SK-N-MC (cell line): ENCODE data around the gene TRAPPC6A.

Experiments used
- DNase-seq: peaks from one replicate; pipeline ENCODE4 v3.0.0-alpha.2; 2011; ENCODE audit warnings: low read depth, low spot score
- H3K27ac ChIP-seq: fragments of 200-600 bp; sonication (generic); 2 replicates; pipeline ENCODE4 v1.5.1; 2016; ENCODE audit warnings: mixed run types
- H3K36me3 ChIP-seq: fragments of 200-600 bp; sonication (generic); 2 replicates; pipeline ENCODE4 v1.6.1; 2017; ENCODE audit warnings: antibody characterized with exemption, low read length, mixed read lengths; ENCODE audit not compliant: insufficient read depth
- H3K4me3 ChIP-seq: fragments of 200-600 bp; sonication (generic); 2 replicates; pipeline ENCODE4 v1.5.1; 2016
- H3K9ac ChIP-seq: fragments of 200-600 bp; sonication (generic); 2 replicates; pipeline ENCODE4 v1.8.0; 2017; ENCODE audit warnings: mixed run types, mixed read lengths; ENCODE audit not compliant: insufficient read length
- H3K9me3 ChIP-seq: fragments of 200-600 bp; sonication (generic); 2 replicates; pipeline ENCODE4 v1.6.1; 2017; ENCODE audit warnings: low read depth, mild to moderate bottlenecking, antibody characterized with exemption, low read length, moderate library complexity, mixed read lengths
- EZH2 ChIP-seq: fragments of 200-600 bp; sonication (generic); IDR thresholded peaks from one replicate; pipeline ENCODE4 v1.6.1; 2017; ENCODE audit warnings: antibody characterized with exemption
- FOXP2 ChIP-seq: optimal IDR thresholded peaks from 2 replicates; pipeline ENCODE3; 2011; ENCODE audit warnings: mild to moderate bottlenecking, moderate library complexity; ENCODE audit not compliant: insufficient read depth; ENCODE audit errors: extremely low read length, control extremely low read depth
- POLR2AphosphoS5 ChIP-seq: IDR thresholded peaks from 2 replicates; pipeline ENCODE4 v1.6.1; 2012; ENCODE audit warnings: mild to moderate bottlenecking, low read depth, low read length, borderline replicate concordance

The TRAPPC6A gene

DNA sequence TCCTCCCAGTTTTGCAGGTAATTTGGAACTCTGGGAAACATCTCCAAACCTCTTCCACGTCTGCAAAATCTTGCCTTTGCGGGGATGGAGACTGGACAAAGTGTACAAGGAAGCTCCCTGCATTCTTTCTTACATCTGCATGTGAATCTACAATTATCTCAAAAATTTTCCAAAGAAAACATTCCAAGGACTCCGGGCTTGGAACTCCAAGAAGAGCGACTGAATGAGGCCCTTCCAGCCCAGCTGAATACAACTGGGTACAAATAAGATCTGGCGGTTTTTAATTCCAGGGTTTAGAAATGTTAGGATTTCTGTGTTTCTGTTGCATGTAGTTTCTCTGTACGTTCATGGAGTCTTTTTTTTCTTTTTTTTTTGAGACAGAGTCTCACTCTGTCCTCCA is 38.6 kb upstream of the TRAPPC6A start:
- H3K27ac ChIP-seq: no peak overlapping the region
- no peak for DNase-seq
- no peaks in the 10 kb centered on the region for H3K9me3 ChIP-seq
- H3K4me3 ChIP-seq: no peak overlapping the region
- no peak overlapping the region for H3K9ac ChIP-seq
- TF ChIP-seq POLR2AphosphoS5 (no peak), FOXP2 (no peak), EZH2 (no peak)
- no peaks in the 10 kb centered on the region for H3K36me3 ChIP-seq

DNA sequence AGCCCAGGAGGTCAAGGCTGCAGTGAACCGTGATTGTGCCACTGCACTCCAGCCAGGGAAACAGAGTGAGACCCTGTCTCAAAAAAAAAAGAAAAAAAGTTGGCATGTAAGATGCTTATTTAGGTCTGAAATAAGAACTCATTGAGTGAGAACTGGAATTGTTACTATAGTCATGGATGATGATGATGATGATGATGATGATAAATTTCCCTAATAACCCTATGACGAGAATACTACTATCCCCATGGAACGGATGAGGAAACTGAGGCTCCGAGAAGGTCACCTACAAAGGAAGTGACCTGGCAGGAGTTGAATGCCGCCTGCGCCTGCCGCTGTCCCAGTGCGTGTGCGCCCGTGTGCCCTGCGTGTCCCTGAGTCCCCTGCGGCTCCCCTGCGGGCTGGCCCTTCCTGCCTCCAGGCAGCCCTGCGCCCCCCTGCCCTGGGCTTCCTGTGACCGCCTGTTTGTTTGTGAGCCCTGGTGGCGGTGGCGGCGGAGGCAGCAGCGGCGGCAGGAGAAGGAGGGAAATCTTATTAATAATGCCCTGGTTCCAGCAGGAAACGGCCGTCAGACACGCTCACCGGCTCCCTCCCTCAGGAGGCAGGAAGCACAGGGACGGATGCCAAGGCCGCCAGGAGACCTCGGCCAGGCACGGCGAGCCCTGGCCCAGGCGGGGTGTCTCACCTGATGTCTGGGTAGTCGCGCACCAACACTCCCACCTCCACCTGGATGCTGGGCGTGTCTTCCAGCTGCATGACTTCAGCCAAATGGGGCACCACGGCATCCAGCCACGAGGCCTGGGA is 37.6 kb upstream of the TRAPPC6A start:
- DNase-seq: no peak
- no peak overlapping the region for H3K27ac ChIP-seq
- no peaks in the 10 kb centered on the region for H3K36me3 ChIP-seq
- no peaks in the 10 kb centered on the region for H3K9me3 ChIP-seq
- H3K9ac ChIP-seq: no peak overlapping the region
- no peak overlapping the region for H3K4me3 ChIP-seq
- no peak for TF ChIP-seq EZH2
- TF ChIP-seq FOXP2: no peak
- no peak for TF ChIP-seq POLR2AphosphoS5

DNA sequence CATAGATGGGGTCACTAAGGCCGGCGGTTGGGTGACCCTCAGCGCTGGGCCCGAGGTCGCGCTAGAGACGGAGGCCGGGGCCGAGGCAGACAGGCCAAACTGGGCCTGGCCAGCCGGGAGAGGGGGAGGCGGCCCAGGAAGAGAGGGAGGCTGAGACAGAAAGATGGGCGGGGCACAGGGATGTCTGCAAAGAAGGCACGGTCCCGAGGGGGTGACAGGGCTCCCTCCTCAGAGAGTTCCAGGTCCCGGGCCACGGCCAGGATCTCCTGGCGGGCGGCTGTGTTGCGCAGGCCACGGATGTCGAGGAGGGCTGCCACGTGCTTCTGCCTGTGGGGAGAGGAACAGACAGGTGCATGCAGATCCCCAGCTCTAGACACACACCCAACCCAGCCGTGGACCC is 35.0 kb upstream of the TRAPPC6A start:
- Histone ChIP-seq H3K36me3 (no peaks in the 10 kb centered on the region), H3K9me3 (no peaks in the 10 kb centered on the region), H3K4me3 (no peak overlapping the region), H3K27ac (no peak overlapping the region), H3K9ac (no peak overlapping the region)
- no peak for DNase-seq
- TF ChIP-seq FOXP2: no peak

DNA sequence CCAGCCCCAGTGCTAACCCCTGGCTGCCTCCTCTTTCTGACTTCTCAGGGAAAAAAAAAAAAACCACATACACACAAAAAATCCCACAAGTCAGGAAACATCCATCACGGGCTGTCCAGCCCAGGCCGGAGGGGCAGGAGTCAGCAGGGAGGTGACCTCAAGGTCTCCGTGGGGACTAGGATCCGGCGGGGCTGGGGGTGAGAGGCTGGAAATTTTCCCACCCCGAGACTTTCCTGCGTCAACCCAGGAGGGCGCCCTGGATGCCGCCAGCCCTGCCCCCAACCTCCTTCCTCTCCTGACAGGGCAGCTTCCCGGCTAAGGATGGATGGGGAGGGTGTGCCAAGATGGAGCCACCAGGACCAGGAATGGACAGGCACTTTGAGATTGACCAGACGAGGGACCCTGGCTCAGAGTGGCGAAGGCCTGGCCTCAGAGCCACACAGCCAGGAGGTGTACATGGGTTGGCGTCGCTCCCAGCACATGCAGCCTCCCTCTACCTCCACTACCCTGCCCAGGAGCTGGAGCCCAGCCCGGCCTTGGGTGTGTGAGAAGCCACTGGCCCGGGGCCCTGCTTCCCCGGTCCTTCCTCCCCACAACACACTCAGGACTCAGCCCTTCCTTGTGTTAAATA is 33.8 kb upstream of the TRAPPC6A start:
- no peak overlapping the region for H3K27ac ChIP-seq

DNA sequence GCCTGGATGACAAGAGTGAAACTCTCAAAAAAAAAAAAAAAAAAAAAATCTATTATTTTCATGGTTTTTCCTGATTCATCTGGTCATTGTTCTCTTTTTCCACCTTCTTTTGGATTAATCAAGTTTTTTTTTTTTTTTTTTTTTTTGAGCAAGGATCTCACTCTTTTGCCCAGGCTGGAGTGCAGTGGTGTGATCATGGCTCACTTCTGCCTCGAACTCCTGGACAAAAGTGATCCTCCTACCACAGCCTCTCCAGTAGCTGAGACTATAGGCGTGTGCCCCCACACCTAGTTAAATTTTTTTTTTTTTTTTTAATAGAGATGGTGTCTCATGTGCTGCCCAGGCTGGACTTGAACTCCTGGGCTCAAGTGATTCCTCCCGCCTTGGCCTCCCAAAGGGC is 28.3 kb upstream of the TRAPPC6A start:
- no peak for DNase-seq
- no peaks in the 10 kb centered on the region for H3K9me3 ChIP-seq
- TF ChIP-seq FOXP2 (no peak), POLR2AphosphoS5 (no peak), EZH2 (no peak)
- H3K27ac ChIP-seq: no peak overlapping the region
- no peak overlapping the region for H3K9ac ChIP-seq
- no peak overlapping the region for H3K4me3 ChIP-seq
- H3K36me3 ChIP-seq: no peaks in the 10 kb centered on the region

More for the DNA sequence above, 33.8 kb upstream of the TRAPPC6A start:
- no peak for DNase-seq
- no peak overlapping the region for H3K4me3 ChIP-seq
- H3K9ac ChIP-seq: no peak overlapping the region
- TF ChIP-seq POLR2AphosphoS5 (no peak), EZH2 (no peak), FOXP2 (no peak)
- H3K9me3 ChIP-seq: no peaks in the 10 kb centered on the region
- H3K36me3 ChIP-seq: no peaks in the 10 kb centered on the region

DNA sequence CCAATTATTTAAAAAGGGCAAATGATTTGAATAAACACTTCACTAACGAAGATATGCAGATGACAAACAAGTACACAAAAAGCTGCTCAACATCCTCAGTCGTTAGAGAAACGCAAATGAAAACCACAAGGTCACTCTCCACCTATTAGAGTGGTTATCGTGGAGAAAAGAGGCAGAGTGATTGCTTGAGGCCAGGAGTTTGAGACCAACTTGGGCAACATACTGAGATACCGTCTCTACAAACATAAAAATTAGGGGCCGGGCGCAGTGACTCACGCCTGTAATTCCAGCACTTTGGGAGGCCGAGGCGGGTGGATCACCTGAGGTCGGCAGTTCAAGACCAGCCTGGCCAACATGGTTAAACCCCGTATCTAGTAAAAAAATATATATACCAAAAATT is 27.8 kb upstream of the TRAPPC6A start:
- Histone ChIP-seq H3K36me3 (no peaks in the 10 kb centered on the region), H3K27ac (no peak overlapping the region), H3K9ac (no peak overlapping the region), H3K9me3 (no peaks in the 10 kb centered on the region), H3K4me3 (no peak overlapping the region)
- no peak for DNase-seq
- no peak for TF ChIP-seq FOXP2
- TF ChIP-seq EZH2: no peak
- no peak for TF ChIP-seq POLR2AphosphoS5

DNA sequence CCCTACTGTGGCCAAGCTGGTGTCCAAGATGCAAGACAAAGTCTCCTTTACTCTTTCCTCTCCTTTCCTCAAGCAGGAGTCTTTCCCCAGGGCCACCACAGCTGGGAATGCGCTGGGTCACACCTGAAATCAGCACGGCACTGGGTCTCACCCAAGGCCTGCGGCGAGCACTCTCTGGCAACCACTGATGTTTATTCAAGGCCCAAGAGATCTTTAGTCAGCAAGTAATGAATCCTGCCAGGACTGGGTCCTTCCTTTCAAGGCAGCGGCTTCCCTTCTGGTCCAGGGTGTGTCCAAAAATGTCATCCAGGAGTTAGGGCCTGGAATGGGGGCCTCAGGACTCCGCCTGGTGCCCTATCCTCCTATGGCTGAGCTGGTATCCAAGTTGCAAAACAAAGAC is 24.6 kb upstream of the TRAPPC6A start:
- Histone ChIP-seq H3K27ac (no peak overlapping the region), H3K4me3 (no peak overlapping the region), H3K9me3 (no peaks in the 10 kb centered on the region), H3K36me3 (no peaks in the 10 kb centered on the region), H3K9ac (no peak overlapping the region)
- no peak for DNase-seq
- TF ChIP-seq FOXP2: no peak
- TF ChIP-seq POLR2AphosphoS5: no peak
- no peak for TF ChIP-seq EZH2

DNA sequence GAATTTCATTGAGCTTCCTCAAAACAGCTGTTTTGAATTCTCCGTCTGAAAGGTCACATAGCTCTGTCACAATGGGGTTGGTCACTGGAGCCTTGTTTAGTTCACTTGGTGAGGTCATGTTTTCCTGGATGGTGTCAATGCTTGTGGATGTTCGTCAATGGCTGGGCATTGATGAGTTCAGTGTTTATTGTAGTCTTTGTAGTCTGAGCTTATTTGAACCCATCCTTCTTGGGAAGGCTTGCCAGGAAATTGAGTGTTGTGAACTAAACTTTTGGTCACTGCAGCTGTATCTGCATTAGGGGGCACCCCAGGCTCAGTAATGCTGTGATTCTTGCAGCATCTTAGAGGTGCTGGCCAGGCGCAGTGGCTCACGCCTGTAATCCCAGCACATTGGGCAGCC is 22.5 kb upstream of the TRAPPC6A start:
- DNase-seq: no peak
- Histone ChIP-seq H3K27ac (no peak overlapping the region), H3K9me3 (no peaks in the 10 kb centered on the region), H3K9ac (no peak overlapping the region), H3K4me3 (no peak overlapping the region), H3K36me3 (no peaks in the 10 kb centered on the region)
- TF ChIP-seq EZH2: no peak
- TF ChIP-seq FOXP2: no peak
